Measurements from ENCODE around the gene MYOM1.

Gene MYOM1

GRCh38 chr18:3122851-3123250 lies 96.9 kb downstream of the MYOM1 start:
- TF ChIP-seq GATA3 (IDR thresholded peaks at IDR 0.05; ENCODE audit: low read depth, low read length): no peak
- no peak for TF ChIP-seq GATA2 (IDR thresholded peaks at IDR 0.05; ENCODE audit: low read depth, low read length)

GRCh38 chr18:3121259-3121658 lies 98.5 kb downstream of the MYOM1 start:
- TF ChIP-seq GATA3 (IDR thresholded peaks at IDR 0.05; ENCODE audit: low read depth, low read length) (no peak), GATA2 (IDR thresholded peaks at IDR 0.05; ENCODE audit: low read depth, low read length) (no peak)

DNA sequence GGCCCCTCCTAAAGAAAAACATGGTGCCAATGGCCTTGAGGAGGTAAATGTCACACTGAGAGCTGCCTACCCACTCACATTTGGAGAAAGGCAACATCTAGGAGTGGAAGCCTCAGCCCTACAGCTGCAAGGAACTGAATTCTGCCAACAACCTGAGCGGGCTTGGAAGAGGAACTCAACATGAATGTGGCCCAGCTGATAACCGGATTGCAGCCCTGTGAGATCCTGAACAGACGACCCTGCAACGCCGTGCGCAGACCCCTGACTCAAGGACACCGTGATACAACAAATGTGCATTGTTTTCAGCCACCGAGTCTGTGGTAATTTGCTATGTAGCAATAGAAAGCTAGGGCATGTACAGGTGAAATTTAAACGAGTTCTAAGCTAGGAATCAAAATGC lies 99.4 kb downstream of the MYOM1 start:
- TF ChIP-seq GATA2 (IDR thresholded peaks at IDR 0.05; ENCODE audit: low read depth, low read length) (no peak), GATA3 (IDR thresholded peaks at IDR 0.05; ENCODE audit: low read depth, low read length) (no peak)

DNA sequence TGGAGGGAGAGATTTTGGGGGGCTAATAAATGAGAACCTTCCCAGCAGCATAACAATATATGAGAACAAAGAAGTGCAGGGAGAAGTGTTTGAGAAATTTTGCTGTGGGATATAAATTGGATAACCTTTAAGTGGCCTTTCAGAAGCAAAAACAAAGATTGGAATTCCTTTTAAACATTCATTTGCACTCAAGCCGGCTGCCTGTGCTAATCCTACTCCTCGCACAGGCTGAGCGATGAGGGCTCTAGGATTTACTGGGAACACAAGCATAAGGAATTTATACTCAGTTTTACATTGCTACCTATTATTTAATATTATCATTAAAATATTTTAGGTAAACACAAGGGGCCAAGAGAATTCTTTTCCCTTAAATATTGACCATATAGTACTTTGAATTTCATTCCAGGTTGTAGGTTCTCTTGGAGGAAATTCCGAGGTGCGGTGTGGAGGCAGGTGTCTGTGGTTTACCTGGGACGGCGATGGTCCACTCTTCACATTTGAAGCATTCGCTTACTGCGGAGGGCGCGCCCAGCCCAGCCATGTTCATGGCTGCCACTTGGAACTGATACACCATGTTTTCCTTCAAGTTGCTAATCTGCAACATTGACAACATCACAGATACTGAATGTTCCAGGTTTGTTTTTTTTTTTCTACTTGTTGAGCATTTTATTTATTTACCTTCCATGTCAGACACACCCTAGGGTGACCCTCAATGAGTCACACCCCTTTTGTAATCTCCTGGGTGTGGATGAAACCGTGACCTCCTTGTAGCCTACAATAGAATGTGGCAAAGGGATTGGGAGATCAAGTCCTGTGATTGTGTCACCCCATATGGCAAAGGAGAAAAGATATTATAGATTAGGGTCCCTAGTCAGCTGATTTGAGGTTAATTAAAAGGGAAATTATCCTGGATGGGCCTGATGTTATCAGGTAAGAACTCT lies 100.1 kb downstream of the MYOM1 start:
- no peak for TF ChIP-seq GATA3 (IDR thresholded peaks at IDR 0.05; ENCODE audit: low read depth, low read length)
- no peak for TF ChIP-seq GATA2 (IDR thresholded peaks at IDR 0.05; ENCODE audit: low read depth, low read length)

GRCh38 chr18:3118195-3119010 lies 101.4 kb downstream of the MYOM1 start:
- TF ChIP-seq GATA3 (IDR thresholded peaks at IDR 0.05; ENCODE audit: low read depth, low read length): no peak
- TF ChIP-seq GATA2 (IDR thresholded peaks at IDR 0.05; ENCODE audit: low read depth, low read length): no peak

- TF ChIP-seq GATA3 (IDR thresholded peaks at IDR 0.05; ENCODE audit: low read depth, low read length): no peak
- TF ChIP-seq GATA2 (IDR thresholded peaks at IDR 0.05; ENCODE audit: low read depth, low read length): no peak
These were observed 102.1 kb downstream of the MYOM1 start for GRCh38 chr18:3117493-3118192.

- TF ChIP-seq GATA2 (IDR thresholded peaks at IDR 0.05; ENCODE audit: low read depth, low read length): no peak
- TF ChIP-seq GATA3 (IDR thresholded peaks at IDR 0.05; ENCODE audit: low read depth, low read length): no peak
These were observed 104.2 kb downstream of the MYOM1 start for GRCh38 chr18:3115447-3116030.

- TF ChIP-seq GATA2 (IDR thresholded peaks at IDR 0.05; ENCODE audit: low read depth, low read length): no peak
- TF ChIP-seq GATA3 (IDR thresholded peaks at IDR 0.05; ENCODE audit: low read depth, low read length): no peak
These were observed 105.3 kb downstream of the MYOM1 start for GRCh38 chr18:3114451-3114850.

DNA sequence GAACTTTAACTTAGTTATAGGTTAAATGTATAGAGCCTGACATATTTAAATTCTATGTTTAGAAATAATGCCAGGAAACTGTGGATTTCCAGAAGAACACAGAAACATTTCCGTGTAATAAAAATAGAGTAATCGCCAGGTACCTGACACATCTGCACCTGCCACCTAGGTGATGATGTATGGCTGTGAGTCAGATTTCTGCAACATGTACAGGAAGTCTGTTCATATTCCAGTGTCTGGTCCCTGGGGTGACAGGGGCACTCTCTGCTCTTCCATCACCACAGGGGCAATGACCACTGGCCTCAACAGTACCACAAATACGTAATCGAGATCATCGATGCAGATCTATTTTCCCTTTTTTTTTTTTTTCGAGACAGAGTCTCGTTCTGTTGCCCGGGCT lies 105.7 kb downstream of the MYOM1 start:
- no peak for TF ChIP-seq GATA3 (IDR thresholded peaks at IDR 0.05; ENCODE audit: low read depth, low read length)
- TF ChIP-seq GATA2 (IDR thresholded peaks at IDR 0.05; ENCODE audit: low read depth, low read length): no peak

GRCh38 chr18:3111523-3112240 lies 108.1 kb downstream of the MYOM1 start:
- TF ChIP-seq GATA3 (IDR thresholded peaks at IDR 0.05; ENCODE audit: low read depth, low read length): no peak
- TF ChIP-seq GATA2 (IDR thresholded peaks at IDR 0.05; ENCODE audit: low read depth, low read length): no peak

- no peak for TF ChIP-seq GATA3 (IDR thresholded peaks at IDR 0.05; ENCODE audit: low read depth, low read length)
- TF ChIP-seq GATA2 (IDR thresholded peaks at IDR 0.05; ENCODE audit: low read depth, low read length): no peak
These were observed 109.6 kb downstream of the MYOM1 start for GRCh38 chr18:3110034-3110752.

DNA sequence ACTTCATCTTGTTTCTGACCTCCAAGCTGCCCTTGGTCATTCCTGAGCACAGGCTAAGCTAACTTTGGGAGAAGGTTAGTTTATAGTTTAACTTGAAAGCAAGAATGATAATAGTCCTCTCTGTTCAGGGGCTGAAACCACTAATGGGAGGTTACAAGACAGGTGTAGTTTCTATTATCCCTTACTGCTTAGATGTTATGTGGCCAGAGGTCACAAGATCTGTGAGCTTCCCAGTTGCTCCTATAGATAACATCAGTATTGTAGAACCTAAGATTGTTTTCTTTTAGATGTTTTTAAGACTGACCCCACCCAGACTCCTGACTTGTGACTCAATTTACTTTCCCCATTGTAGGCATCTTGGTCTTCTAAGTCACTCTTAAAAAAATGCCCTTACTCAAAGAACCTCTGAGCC lies 112.0 kb downstream of the MYOM1 start:
- no peak for TF ChIP-seq GATA2 (IDR thresholded peaks at IDR 0.05; ENCODE audit: low read depth, low read length)
- TF ChIP-seq GATA3 (IDR thresholded peaks at IDR 0.05; ENCODE audit: low read depth, low read length): no peak

All from SH-SY5Y (cell line).